GM23338 (cell line): Measurements from ENCODE around the gene SURF1. TPM values are rescaled to one million over a fixed set of nuclear protein-coding genes. Genes with fewer than 3 reads are reported as not detected.

ENCODE experiments used
- ATAC-seq: fragments of 200-7000 bp; cut with Tn5 transposase; 3 replicates; pipeline ENCODE4 v1.9.1; 2020
- DNase-seq: peaks from one replicate; pipeline ENCODE4 v3.0.0-alpha.2; 2015; ENCODE audit warnings: low spot score
- H2AFZ ChIP-seq: fragments of 200-600 bp; sonication (generic); 2 replicates; pipeline ENCODE4 v1.8.0; 2016; ENCODE audit warnings: antibody characterized with exemption, mild to moderate bottlenecking, moderate library complexity
- H3F3A ChIP-seq: fragments of 200-600 bp; sonication (generic); replicated peaks from 2 replicates; pipeline ENCODE4 v1.8.0; 2017; ENCODE audit warnings: antibody characterized with exemption, mixed run types, low read depth
- H3K27ac ChIP-seq: fragments of 200-600 bp; sonication (generic); 2 replicates; pipeline ENCODE4 v1.6.1; 2016; ENCODE audit warnings: low read depth
- H3K27me3 ChIP-seq: fragments of 200-600 bp; sonication (generic); 2 replicates; pipeline ENCODE4 v1.8.0; 2016; ENCODE audit warnings: mild to moderate bottlenecking, mixed run types, moderate library complexity; ENCODE audit not compliant: insufficient read depth
- H3K36me3 ChIP-seq: fragments of 200-600 bp; sonication (generic); 2 replicates; pipeline ENCODE4 v1.8.0; 2016; ENCODE audit warnings: mild to moderate bottlenecking; ENCODE audit not compliant: insufficient read depth
- H3K4me1 ChIP-seq: fragments of 200-600 bp; sonication (generic); 2 replicates; pipeline ENCODE4 v1.8.0; 2016; ENCODE audit warnings: mild to moderate bottlenecking, moderate library complexity; ENCODE audit not compliant: insufficient read depth
- H3K4me2 ChIP-seq: fragments of 200-600 bp; sonication (generic); 2 replicates; pipeline ENCODE4 v1.7.1; 2017; ENCODE audit warnings: mixed run types
- H3K4me3 ChIP-seq: fragments of 200-600 bp; sonication (generic); 2 replicates; pipeline ENCODE4 v1.6.1; 2016; ENCODE audit warnings: mixed run types
- H3K79me2 ChIP-seq: fragments of 200-600 bp; sonication (generic); replicated peaks from 2 replicates; pipeline ENCODE4 v1.8.0; 2017; ENCODE audit warnings: mild to moderate bottlenecking; ENCODE audit not compliant: insufficient read depth
- H3K9me2 ChIP-seq: fragments of 200-600 bp; sonication (generic); 2 replicates; pipeline ENCODE4 v1.8.0; 2017; ENCODE audit not compliant: insufficient read depth
- H4K20me1 ChIP-seq: fragments of 200-600 bp; sonication (generic); replicated peaks from 2 replicates; pipeline ENCODE4 v1.8.0; 2017; ENCODE audit warnings: mild to moderate bottlenecking; ENCODE audit not compliant: insufficient read depth
- H3K27ac Mint-ChIP-seq: 2 replicates; pipeline ENCODE4 v1.8.0; 2020; ENCODE audit warnings: inconsistent platforms, mild to moderate bottlenecking, moderate library complexity, mixed read lengths
- H3K27me3 Mint-ChIP-seq: 3 replicates; pipeline ENCODE4 v1.8.0; 2022; ENCODE audit warnings: low read depth, mild to moderate bottlenecking, moderate library complexity, mixed read lengths, inconsistent platforms; ENCODE audit not compliant: insufficient read depth, poor library complexity
- H3K36me3 Mint-ChIP-seq: 3 replicates; pipeline ENCODE4 v1.8.0; 2021; ENCODE audit warnings: low read depth, mild to moderate bottlenecking, inconsistent platforms, moderate library complexity, mixed read lengths
- H3K4me1 Mint-ChIP-seq: 3 replicates; pipeline ENCODE4 v1.8.0; 2020; ENCODE audit warnings: mild to moderate bottlenecking, inconsistent platforms, mixed read lengths
- H3K4me3 Mint-ChIP-seq: 3 replicates; pipeline ENCODE4 v1.8.0; 2021; ENCODE audit warnings: moderate library complexity, mild to moderate bottlenecking, inconsistent platforms, mixed read lengths
- H3K9me3 Mint-ChIP-seq: 3 replicates; pipeline ENCODE4 v1.8.0; 2020; ENCODE audit warnings: moderate library complexity, mild to moderate bottlenecking, inconsistent platforms, mixed read lengths
- CREB1 ChIP-seq: fragments of 250-450 bp; sonication (Bioruptor Pico); IDR thresholded peaks from 2 replicates; pipeline ENCODE4 v1.5.0; 2020; ENCODE audit warnings: low read depth, mild to moderate bottlenecking, moderate library complexity
- ETS1 ChIP-seq: IDR thresholded peaks from 2 replicates; pipeline ENCODE4 v1.6.1; 2016; ENCODE audit warnings: antibody characterized with exemption
- EZH2 ChIP-seq: fragments of 200-600 bp; sonication (generic); IDR thresholded peaks from one replicate; pipeline ENCODE4 v1.8.0; 2017; ENCODE audit warnings: antibody characterized with exemption, mild to moderate bottlenecking, low read depth; ENCODE audit not compliant: unreplicated experiment
- EZH2phosphoT487 ChIP-seq: fragments of 200-600 bp; sonication (generic); IDR thresholded peaks from one replicate; pipeline ENCODE4 v1.8.1; 2018; ENCODE audit warnings: antibody characterized with exemption; ENCODE audit not compliant: unreplicated experiment
- JUNB ChIP-seq: IDR thresholded peaks from one replicate; pipeline ENCODE4 v1.6.1; 2016; ENCODE audit warnings: antibody characterized with exemption; ENCODE audit not compliant: unreplicated experiment
- NANOG ChIP-seq: IDR thresholded peaks from 2 replicates; pipeline ENCODE4 v1.6.1; 2016; ENCODE audit warnings: antibody characterized with exemption, borderline replicate concordance
- POLR2AphosphoS5 ChIP-seq: IDR thresholded peaks from 2 replicates; pipeline ENCODE4 v1.6.1; 2016; ENCODE audit warnings: antibody characterized with exemption, low read depth
- REST ChIP-seq: IDR thresholded peaks from one replicate; pipeline ENCODE4 v1.6.1; 2018; ENCODE audit warnings: antibody characterized with exemption; ENCODE audit not compliant: unreplicated experiment
- STAT1 ChIP-seq: IDR thresholded peaks from one replicate; pipeline ENCODE4 v1.6.1; 2016; ENCODE audit warnings: antibody characterized with exemption; ENCODE audit not compliant: unreplicated experiment
- ZNF114 ChIP-seq: fragments of 250-450 bp; sonication (Bioruptor Pico); IDR thresholded peaks from 2 replicates; pipeline ENCODE4 v1.5.0; 2020; ENCODE audit warnings: mild to moderate bottlenecking, moderate library complexity
- ZNF331 ChIP-seq: fragments of 250-450 bp; sonication (Bioruptor Pico); IDR thresholded peaks from 2 replicates; pipeline ENCODE4 v1.5.0; 2020; ENCODE audit warnings: low read depth, mild to moderate bottlenecking, moderate library complexity
- polyA plus RNA-seq: library from polyadenylated mRNA; unstranded; fragments of >200 nt; fragmentation: Nextera tagmentation; extraction: Ambion mirVana; gene quantifications from 2 replicates; pipeline ENCODE4 v1.2.1, GENCODE V29; 2016
- total RNA-seq: library from RNA; depleted of rRNA; stranded (reverse); fragments of >200 nt; shearing (Covaris generic); gene quantifications from 2 replicates; pipeline ENCODE4 v1.2.3, GENCODE V29; 2014
- TF ChIP-seq, protein P1 (sequence below), 2 experiments: fragments of 200-600 bp in 1 of 2; sonication (generic) in 1 of 2; conservative IDR thresholded peaks; 2 replicates each; pipeline versions ENCODE4 v1.5.1 to v1.6.1; 2016 to 2017; ENCODE audit warnings: antibody characterized with exemption in 2 of 2, low read depth in 2 of 2, mild to moderate bottlenecking in 2 of 2, moderate library complexity in 1 of 2
- TF ChIP-seq, protein P2 (sequence below): fragments of 250-450 bp; sonication (Bioruptor Pico); IDR thresholded peaks from 2 replicates; pipeline ENCODE4 v1.5.0; 2020; ENCODE audit warnings: mild to moderate bottlenecking, moderate library complexity

The SURF1 gene
- total and polyA plus RNA-seq, 2 experiments from 2014 or later, result 39.1 to 52.6 TPM

DNA sequence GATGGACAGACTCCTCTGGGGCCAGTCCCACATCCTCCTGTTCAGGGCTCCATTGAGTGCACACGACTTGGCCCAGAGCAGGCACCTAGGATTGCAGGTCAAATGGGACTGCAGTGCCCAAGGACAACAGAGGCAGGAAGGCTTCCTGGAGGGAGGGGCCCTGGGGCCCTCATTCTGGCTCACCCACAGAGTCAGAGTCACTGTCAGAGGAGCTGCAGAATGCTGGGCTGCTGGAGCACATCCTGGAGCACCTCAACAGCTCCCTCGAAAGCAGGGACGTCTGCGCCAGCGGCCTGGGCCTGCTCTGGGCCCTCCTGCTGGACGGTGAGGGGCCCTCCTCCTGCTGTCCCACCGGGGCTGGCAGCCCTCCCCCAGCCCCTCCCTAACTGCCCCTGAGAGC is 46.4 kb upstream of the SURF1 start:
- no peaks in the 10 kb centered on the region; the same call in 1 of the 2 replicates for H4K20me1 ChIP-seq
- H3K27ac ChIP-seq, result no peak overlapping the region
- H3K4me1 Mint-ChIP-seq, result peaks cover 3% of the 10 kb centered on the region; the same call in 2 of the 3 replicates
- H3K27me3 Mint-ChIP-seq, result peaks cover 23% of the 10 kb centered on the region
- H3K79me2 ChIP-seq, result no peaks in the 10 kb centered on the region
- no peak overlapping the region for H3K4me2 ChIP-seq
- H3F3A ChIP-seq, result 0 out of 2 replicates have a peak, but pooled peaks cover 8% of the 10 kb centered on the region
- DNase-seq (no peak), ATAC-seq (no peak)
- TF ChIP-seq REST, result no peak
- TF ChIP-seq CREB1 (CRISPR knock-in tag), result no peak
- TF ChIP-seq EZH2, result no peak
- TF ChIP-seq JUNB, result no peak
- TF ChIP-seq NANOG, result no peak
- no peak for TF ChIP-seq ZNF114
- TF ChIP-seq ETS1, result no peak
- no peak for TF ChIP-seq STAT1
- TF ChIP-seq, protein P1, sequence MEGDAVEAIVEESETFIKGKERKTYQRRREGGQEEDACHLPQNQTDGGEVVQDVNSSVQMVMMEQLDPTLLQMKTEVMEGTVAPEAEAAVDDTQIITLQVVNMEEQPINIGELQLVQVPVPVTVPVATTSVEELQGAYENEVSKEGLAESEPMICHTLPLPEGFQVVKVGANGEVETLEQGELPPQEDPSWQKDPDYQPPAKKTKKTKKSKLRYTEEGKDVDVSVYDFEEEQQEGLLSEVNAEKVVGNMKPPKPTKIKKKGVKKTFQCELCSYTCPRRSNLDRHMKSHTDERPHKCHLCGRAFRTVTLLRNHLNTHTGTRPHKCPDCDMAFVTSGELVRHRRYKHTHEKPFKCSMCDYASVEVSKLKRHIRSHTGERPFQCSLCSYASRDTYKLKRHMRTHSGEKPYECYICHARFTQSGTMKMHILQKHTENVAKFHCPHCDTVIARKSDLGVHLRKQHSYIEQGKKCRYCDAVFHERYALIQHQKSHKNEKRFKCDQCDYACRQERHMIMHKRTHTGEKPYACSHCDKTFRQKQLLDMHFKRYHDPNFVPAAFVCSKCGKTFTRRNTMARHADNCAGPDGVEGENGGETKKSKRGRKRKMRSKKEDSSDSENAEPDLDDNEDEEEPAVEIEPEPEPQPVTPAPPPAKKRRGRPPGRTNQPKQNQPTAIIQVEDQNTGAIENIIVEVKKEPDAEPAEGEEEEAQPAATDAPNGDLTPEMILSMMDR (conservative IDR thresholded peaks at IDR 0.05; ENCODE audit: low read depth in 2 of 2), result no peak
- TF ChIP-seq ZNF331 (CRISPR knock-in tag), result no peak
- TF ChIP-seq, protein P2, sequence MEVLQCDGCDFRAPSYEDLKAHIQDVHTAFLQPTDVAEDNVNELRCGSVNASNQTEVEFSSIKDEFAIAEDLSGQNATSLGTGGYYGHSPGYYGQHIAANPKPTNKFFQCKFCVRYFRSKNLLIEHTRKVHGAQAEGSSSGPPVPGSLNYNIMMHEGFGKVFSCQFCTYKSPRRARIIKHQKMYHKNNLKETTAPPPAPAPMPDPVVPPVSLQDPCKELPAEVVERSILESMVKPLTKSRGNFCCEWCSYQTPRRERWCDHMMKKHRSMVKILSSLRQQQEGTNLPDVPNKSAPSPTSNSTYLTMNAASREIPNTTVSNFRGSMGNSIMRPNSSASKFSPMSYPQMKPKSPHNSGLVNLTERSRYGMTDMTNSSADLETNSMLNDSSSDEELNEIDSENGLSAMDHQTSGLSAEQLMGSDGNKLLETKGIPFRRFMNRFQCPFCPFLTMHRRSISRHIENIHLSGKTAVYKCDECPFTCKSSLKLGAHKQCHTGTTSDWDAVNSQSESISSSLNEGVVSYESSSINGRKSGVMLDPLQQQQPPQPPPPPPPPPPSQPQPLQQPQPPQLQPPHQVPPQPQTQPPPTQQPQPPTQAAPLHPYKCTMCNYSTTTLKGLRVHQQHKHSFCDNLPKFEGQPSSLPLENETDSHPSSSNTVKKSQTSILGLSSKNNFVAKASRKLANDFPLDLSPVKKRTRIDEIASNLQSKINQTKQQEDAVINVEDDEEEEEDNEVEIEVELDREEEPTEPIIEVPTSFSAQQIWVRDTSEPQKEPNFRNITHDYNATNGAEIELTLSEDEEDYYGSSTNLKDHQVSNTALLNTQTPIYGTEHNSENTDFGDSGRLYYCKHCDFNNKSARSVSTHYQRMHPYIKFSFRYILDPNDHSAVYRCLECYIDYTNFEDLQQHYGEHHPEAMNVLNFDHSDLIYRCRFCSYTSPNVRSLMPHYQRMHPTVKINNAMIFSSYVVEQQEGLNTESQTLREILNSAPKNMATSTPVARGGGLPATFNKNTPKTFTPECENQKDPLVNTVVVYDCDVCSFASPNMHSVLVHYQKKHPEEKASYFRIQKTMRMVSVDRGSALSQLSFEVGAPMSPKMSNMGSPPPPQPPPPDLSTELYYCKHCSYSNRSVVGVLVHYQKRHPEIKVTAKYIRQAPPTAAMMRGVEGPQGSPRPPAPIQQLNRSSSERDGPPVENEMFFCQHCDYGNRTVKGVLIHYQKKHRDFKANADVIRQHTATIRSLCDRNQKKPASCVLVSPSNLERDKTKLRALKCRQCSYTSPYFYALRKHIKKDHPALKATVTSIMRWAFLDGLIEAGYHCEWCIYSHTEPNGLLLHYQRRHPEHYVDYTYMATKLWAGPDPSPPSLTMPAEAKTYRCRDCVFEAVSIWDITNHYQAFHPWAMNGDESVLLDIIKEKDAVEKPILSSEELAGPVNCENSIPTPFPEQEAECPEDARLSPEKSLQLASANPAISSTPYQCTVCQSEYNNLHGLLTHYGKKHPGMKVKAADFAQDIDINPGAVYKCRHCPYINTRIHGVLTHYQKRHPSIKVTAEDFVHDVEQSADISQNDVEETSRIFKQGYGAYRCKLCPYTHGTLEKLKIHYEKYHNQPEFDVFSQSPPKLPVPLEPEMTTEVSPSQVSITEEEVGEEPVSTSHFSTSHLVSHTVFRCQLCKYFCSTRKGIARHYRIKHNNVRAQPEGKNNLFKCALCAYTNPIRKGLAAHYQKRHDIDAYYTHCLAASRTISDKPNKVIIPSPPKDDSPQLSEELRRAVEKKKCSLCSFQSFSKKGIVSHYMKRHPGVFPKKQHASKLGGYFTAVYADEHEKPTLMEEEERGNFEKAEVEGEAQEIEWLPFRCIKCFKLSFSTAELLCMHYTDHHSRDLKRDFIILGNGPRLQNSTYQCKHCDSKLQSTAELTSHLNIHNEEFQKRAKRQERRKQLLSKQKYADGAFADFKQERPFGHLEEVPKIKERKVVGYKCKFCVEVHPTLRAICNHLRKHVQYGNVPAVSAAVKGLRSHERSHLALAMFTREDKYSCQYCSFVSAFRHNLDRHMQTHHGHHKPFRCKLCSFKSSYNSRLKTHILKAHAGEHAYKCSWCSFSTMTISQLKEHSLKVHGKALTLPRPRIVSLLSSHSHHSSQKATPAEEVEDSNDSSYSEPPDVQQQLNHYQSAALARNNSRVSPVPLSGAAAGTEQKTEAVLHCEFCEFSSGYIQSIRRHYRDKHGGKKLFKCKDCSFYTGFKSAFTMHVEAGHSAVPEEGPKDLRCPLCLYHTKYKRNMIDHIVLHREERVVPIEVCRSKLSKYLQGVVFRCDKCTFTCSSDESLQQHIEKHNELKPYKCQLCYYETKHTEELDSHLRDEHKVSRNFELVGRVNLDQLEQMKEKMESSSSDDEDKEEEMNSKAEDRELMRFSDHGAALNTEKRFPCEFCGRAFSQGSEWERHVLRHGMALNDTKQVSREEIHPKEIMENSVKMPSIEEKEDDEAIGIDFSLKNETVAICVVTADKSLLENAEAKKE, result no peak
- TF ChIP-seq EZH2phosphoT487, result no peak
- no peak for TF ChIP-seq POLR2AphosphoS5
- no peak overlapping the region for H3K27ac Mint-ChIP-seq
- H3K4me3 Mint-ChIP-seq, result no peak overlapping the region
- H3K27me3 ChIP-seq, result no peaks in the 10 kb centered on the region
- H2AFZ ChIP-seq, result no peak overlapping the region
- peaks cover 29% of the 10 kb centered on the region for H3K36me3 Mint-ChIP-seq
- no peaks in the 10 kb centered on the region for H3K36me3 ChIP-seq
- no peaks in the 10 kb centered on the region for H3K9me2 ChIP-seq
- H3K9me3 Mint-ChIP-seq, result no peaks in the 10 kb centered on the region; the same call in 2 of the 3 replicates
- no peak overlapping the region for H3K4me3 ChIP-seq
- no peaks in the 10 kb centered on the region for H3K4me1 ChIP-seq
